Adrenal gland (tissue), 12 donors: Measurements from ENCODE around the gene TTLL5. TPM values are rescaled to one million over a fixed set of nuclear protein-coding genes. Genes with fewer than 3 reads are reported as not detected.

ENCODE experiments used
- DNase-seq, 7 donors: peaks; one replicate each; pipeline ENCODE4 v3.0.0-alpha.2; 2019 to 2020
- H3K27ac ChIP-seq, 5 donors: fragments of 200-600 bp; sonication (generic) in 4 of 5; 1 replicate in 3 of 5; 2 replicates in 2 of 5; pipeline versions ENCODE4 v1.5.1 to v1.8.0; 2016 to 2020; ENCODE audit warnings: mild to moderate bottlenecking in 1 of 5
- H3K27me3 ChIP-seq: fragments of 200-600 bp; 2 replicates; pipeline ENCODE4 v1.8.0; 2021
- H3K36me3 ChIP-seq, 2 donors: fragments of 200-600 bp; replicated peaks in 1 of 2; 1 replicate in 1 of 2; 2 replicates in 1 of 2; pipeline versions ENCODE4 v1.5.1 to v1.8.0; 2018 to 2022
- H3K4me1 ChIP-seq, 2 donors: fragments of 200-600 bp; replicated peaks in 1 of 2; 1 replicate in 1 of 2; 2 replicates in 1 of 2; pipeline versions ENCODE4 v1.5.1 to v1.8.0; 2018 to 2021
- H3K4me3 ChIP-seq, 4 donors: fragments of 200-600 bp; sonication (generic) in 3 of 4; one replicate each; pipeline ENCODE4 v1.5.1; 2016 to 2018
- H3K9me3 ChIP-seq, 3 donors: fragments of 200-600 bp; sonication (generic) in 1 of 3; replicated peaks in 1 of 3; 1 replicate in 2 of 3; 2 replicates in 1 of 3; pipeline versions ENCODE4 v1.5.1 to v1.8.0; 2016 to 2021
- CTCF ChIP-seq, 6 experiments: fragments of 450-650 bp in 4 of 6; fragments of 200-600 bp in 2 of 6; sonication (generic) in 1 of 6; IDR thresholded peaks; 1 replicate in 5 of 6; 2 replicates in 1 of 6; pipeline versions ENCODE4 v1.5.1 to v1.8.0; 2016 to 2021; ENCODE audit warnings: antibody characterized with exemption in 6 of 6, mild to moderate bottlenecking in 2 of 6, moderate library complexity in 1 of 6
- POLR2A ChIP-seq, 2 donors: fragments of 450-650 bp; IDR thresholded peaks; one replicate each; pipeline ENCODE4 v1.6.1; 2017; ENCODE audit warnings: antibody characterized with exemption in 2 of 2, mild to moderate bottlenecking in 2 of 2, moderate library complexity in 1 of 2
- WGBS, 4 donors: extraction: QIAGEN DNeasy Blood & Tissue Kit in 2 of 4; methylation state at CpG; one replicate each; pipeline versions ENCODE4 v1.1.5 to v1.1.7; 2013 to 2017; 5-methylcytosine and 5-hydroxymethylcytosine counted together
- intact Hi-C, 2 donors: fragments of 100-400 bp; cut with DNase I; formaldehyde crosslinking; loops; one replicate each; pipeline versions ENCODE4 v1.14.1 to v1.15.0; 2022 to 2023
- polyA plus RNA-seq, 3 donors: library from polyadenylated mRNA; stranded (reverse); fragments of 200-250 nt in 2 of 3; fragments of 350-450 nt in 1 of 3; fragmentation: Illumina TruSeq in 1 of 3; extraction: RNeasy Lipid Tissue Mini Kit (QIAGEN cat#74804) in 1 of 3; gene quantifications; one replicate each; pipeline ENCODE4 v1.2.3, GENCODE V29; 2013 to 2014
- total RNA-seq, 9 donors: library from RNA; depleted of rRNA in 4 of 9; stranded (reverse); fragments of >200 nt in 4 of 9; fragments of 120-200 nt in 1 of 9; fragmentation: NEBNext Ultra II Directional in 1 of 9; extraction: Animal tissue kit (Norgen Biotek cat#: 25700) in 1 of 9; gene quantifications; one replicate each; pipeline versions ENCODE4 v1.1.0 to v1.2.4, GENCODE V29; 2013 to 2023
- donor health status: healthy with polysubstance abuse.
- donor health status: Bipolar disorder and iron deficiency.
- donor health status: DM: yes; HTN: yes; CAD: no.
- donor health status: DM: no; HTN: no; CAD: no.
- donor health status: DM: no; HTN: no; CAD: no.
- donor health status: DM: yes; HTN: yes; CAD: no.

The TTLL5 gene
- total and polyA plus RNA-seq, 12 donors, result 12.7 to 34.0 (median 24.1) TPM

GRCh38 chr14:75699331-75699730, 38.3 kb downstream of the TTLL5 start:
- Histone ChIP-seq H3K9me3 (no peaks in the 10 kb centered on the region), H3K27me3 (no peaks in the 10 kb centered on the region), H3K27ac (no peak overlapping the region), H3K36me3 (peaks cover 0 to 4% of the 10 kb centered on the region in 2 donors), H3K4me3 (no peak overlapping the region), H3K4me1 (peaks cover 7 to 17% of the 10 kb centered on the region in 2 donors)
- intact Hi-C loops, result no loop called here
- 91 to 93% (median 93%) methylated on average over 3 of the region's 3 CpGs for WGBS, 4 donors
- no peak for TF ChIP-seq POLR2A (IDR thresholded peaks at IDR 0.05)
- no peak for TF ChIP-seq CTCF (IDR thresholded peaks at IDR 0.05)
- no peak for DNase-seq

GRCh38 chr14:75700295-75700694, 39.2 kb downstream of the TTLL5 start:
- peaks cover 0 to 4% of the 10 kb centered on the region in 2 donors for H3K36me3 ChIP-seq
- H3K4me1 ChIP-seq, result peaks cover 7 to 17% of the 10 kb centered on the region in 2 donors
- intact Hi-C loops, result loop anchor here in 1 of 2 donors (10.0 kb wide), 1 partner anchor 205 kb away; no protein-coding TSS in a partner anchor
- no peak for DNase-seq
- WGBS, 4 donors, result 89 to 95% (median 94%) methylated on average over 4 to 6 of the region's 6 CpGs
- H3K9me3 ChIP-seq, result no peaks in the 10 kb centered on the region
- H3K27ac ChIP-seq, result no peak overlapping the region
- H3K4me3 ChIP-seq, result no peak overlapping the region
- TF ChIP-seq CTCF (IDR thresholded peaks at IDR 0.05) (no peak), POLR2A (IDR thresholded peaks at IDR 0.05) (no peak)
- no peaks in the 10 kb centered on the region for H3K27me3 ChIP-seq

GRCh38 chr14:75702122-75702521, 41.1 kb downstream of the TTLL5 start:
- TF ChIP-seq POLR2A (IDR thresholded peaks at IDR 0.05) (no peak), CTCF (IDR thresholded peaks at IDR 0.05) (no peak)
- H3K4me1 ChIP-seq, result peaks cover 7 to 17% of the 10 kb centered on the region in 2 donors
- peak overlapping the region in 3 of 5 donors; percentile 7 to 41 (median 19) for H3K27ac ChIP-seq
- intact Hi-C loops, result loop anchor here in 1 of 2 donors (10.0 kb wide), 1 partner anchor 203 kb away; no protein-coding TSS in a partner anchor
- no peak overlapping the region for H3K4me3 ChIP-seq
- peaks cover 0 to 7% of the 10 kb centered on the region in 2 donors for H3K36me3 ChIP-seq
- WGBS, 4 donors, result 22 to 47% (median 42%) methylated on average over 2 of the region's 2 CpGs
- peak in 4 of 7 donors; percentile 29 to 58 (median 32) for DNase-seq
- no peaks in the 10 kb centered on the region for H3K9me3 ChIP-seq
- H3K27me3 ChIP-seq, result no peaks in the 10 kb centered on the region

- Histone ChIP-seq H3K36me3 (peaks cover 0 to 13% of the 10 kb centered on the region in 2 donors), H3K9me3 (no peaks in the 10 kb centered on the region), H3K4me3 (no peak overlapping the region), H3K27ac (peak overlapping the region in 2 of 5 donors; percentile 41 to 55), H3K4me1 (peaks cover 7 to 17% of the 10 kb centered on the region in 2 donors), H3K27me3 (no peaks in the 10 kb centered on the region)
- intact Hi-C loops, result loop anchor here in 1 of 2 donors (10.0 kb wide), 1 partner anchor 202 kb away; no protein-coding TSS in a partner anchor
- 64 to 79% (median 75%) methylated on average over 3 of the region's 3 CpGs for WGBS, 4 donors
- no peak for TF ChIP-seq CTCF (IDR thresholded peaks at IDR 0.05)
- DNase-seq, result peak in 3 of 7 donors; percentile 27 to 38 (median 29)
Measured at GRCh38 chr14:75702616-75703261, 41.7 kb downstream of the TTLL5 start.
